ENCODE results near the gene LRRC7. TPM values are rescaled to one million over a fixed set of nuclear protein-coding genes. Genes with fewer than 3 reads are reported as not detected.

Gene LRRC7
- total RNA-seq, 1 donor from 2014 or later = 19.3 TPM

DNA sequence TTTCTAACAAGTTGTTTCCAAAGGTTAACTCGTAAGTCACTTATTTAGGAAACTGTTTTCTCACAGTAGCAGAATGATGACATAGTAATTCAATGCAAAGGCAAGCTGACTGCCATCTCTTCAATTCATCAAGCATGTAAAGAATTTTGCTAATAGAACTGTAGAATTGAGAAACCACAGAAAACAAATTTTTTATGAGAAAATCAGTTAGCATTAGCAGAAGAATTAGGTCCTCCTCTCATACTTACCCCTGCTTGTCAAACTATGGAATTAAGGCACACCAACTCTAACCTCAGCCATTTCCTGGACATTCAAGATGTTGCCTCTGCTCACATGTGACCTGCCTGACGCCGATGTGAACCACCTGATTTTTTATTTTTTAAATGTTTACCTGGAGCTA lies 522.4 kb downstream of the LRRC7 start:
- DNase-seq (ENCODE audit: low spot score) = no peak

DNA sequence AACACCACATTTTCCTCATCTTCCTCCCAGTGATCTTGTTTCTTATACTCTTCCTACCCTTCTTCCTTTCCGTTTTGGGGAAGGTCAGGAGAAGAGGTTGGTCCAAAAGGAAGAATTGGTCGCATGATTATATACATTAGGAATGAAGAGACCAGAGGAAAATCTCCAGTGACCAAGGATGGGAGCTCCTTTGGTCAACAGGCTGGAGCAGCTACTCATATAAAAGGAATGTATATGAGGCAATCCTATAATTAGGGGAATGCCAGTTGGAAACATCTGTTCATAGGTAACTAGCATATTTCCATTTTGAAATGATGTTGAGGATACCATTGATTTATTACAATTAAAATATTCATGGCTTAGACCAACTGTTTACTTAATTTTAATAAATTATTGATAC lies 523.2 kb downstream of the LRRC7 start:
- DNase-seq (ENCODE audit: low spot score) = no peak

DNA sequence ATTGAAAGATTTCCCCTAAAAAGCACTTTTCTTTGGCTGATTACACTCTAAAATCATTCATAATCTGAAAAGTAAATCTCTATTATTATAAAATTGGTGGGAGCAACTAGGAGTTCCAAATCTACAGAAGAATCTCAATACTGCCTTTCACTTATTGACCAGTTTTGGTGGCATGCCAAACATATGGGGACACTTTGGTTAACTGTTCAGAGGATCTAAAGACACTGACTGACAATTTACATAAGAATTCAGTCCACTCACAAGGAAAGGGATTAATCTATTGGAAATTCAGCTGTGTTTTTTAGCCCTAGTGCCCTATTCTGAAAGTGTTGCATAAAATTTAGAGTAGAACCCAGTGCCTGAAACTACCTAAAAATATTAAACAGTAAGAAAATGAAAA lies 524.1 kb downstream of the LRRC7 start:
- DNase-seq (ENCODE audit: low spot score) = no peak

DNA sequence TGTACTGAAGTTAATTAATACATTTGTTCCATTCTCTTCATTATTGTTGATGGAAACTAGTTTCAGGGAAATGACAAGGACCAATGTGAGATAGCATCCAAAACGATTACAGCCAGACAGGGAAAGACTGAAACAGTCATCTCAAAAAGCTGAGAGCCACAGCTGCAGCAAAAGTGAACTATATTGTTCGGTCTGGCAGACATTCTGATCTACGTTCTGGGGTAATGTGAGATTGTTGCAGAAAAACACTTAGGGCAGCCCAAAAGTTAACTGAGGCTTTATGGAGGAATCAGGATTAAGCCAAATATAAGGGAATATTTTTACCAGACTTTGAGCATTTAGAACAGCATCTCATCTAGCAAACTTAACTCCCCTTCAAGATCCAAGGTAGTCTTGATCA lies 524.8 kb downstream of the LRRC7 start:
- DNase-seq (ENCODE audit: low spot score) = no peak

DNA sequence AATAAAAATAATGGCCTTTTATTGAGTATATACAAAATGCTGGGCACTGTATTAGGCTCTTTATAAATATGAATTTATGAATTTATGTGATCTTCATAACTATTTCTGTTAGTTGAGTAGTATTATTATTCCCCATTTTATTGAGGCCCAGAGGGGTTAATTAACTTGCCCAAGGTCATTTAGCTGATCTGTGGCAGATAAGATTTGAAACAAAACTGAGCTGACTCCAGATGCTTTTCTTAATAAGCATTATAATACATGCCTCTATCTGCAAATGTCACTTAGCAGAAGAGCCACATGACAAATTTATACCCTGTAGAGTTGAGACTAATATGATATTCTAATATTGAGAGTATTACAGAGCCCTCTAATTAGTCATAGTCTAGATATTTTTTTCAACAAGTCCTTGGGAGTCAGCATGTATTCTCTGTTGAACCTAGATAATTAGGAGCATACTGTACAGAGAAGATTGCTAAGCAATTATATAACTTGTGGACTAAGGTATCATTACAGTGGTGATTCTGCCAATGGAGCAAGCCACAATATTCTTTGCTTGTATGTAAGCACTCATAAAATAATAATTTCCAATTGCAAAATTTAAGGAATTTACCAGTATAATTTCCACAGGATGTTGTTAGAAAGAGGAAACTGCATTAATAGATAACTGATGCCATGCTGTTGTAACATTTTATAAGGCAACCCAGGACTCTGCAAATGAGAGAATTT lies 525.7 kb downstream of the LRRC7 start:
- DNase-seq (ENCODE audit: low spot score) = no peak

DNA sequence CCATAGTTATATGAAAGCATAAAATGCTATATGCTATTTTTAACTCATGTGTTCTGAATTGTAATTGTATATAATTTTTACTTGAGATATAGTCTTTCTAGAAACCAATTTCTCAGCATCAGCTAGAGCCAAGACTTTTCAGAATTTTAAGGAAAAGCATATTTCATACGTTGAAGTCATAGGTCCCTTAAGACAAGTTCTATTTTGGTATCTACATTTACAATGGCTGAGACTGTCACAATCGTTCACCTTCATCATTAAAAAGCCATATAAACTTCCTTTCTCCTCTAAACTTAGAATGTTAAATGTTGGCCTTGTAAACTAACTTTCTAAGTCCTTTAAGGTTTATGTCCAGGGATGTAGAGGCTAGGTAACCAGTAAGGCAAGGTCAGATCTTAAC lies 533.5 kb downstream of the LRRC7 start:
- DNase-seq (ENCODE audit: low spot score) = no peak

DNA sequence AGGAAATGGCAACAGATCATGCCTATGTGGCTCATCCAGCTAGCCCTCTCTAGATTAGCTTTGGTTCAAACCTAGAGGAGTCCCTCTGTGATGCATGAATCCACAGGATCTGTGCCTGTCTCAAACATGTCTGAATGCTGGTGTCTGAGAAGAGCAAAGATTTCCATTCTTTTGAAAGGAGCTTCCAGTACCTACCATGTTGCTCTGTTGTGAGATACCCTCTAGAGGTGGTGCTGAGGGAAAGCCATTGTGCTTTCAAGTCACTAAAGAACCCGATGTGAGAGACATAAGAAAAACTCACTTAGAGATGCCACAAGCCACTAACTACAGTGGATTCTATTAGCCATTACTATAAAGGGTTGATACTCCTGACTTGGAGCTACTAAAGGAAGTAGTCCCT lies 534.1 kb downstream of the LRRC7 start:
- no peak for DNase-seq (ENCODE audit: low spot score)

DNA sequence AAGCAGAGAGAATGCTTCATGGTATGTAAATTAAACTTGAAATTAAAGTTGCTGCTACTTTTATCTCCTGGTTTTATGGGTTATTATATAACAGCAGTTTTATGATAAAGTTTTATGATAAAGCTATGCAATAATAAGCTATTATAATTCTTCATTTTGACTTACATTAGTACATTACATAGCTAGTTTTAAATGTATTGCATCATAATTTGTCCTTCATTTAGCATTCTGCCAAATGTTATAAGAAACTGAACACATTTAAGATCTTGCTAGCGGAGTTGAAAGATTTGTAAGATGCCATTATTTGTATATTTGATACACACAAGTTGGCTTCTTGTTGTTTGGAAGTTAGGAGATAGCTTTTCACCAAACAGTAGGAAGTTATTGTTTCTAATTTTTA lies 536.0 kb downstream of the LRRC7 start:
- no peak for DNase-seq (ENCODE audit: low spot score)

DNA sequence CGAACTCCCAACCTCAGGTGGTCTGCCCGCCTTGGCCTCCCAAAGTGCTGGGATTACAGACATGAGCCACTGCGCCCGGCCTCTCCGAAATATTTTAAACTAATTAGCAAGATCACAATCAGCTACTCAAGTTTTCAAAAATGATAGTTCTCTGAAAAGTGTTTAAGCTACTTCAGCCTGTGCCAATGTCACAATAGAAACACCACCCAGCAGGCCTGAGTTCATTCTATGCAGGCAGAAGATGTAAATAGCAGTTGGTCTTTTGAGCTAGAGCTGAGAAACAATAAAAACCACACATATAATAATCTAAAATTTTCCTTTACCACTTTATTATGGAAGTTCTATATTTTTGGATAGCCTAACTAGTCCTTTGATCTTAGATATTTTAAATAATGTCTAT lies 541.5 kb downstream of the LRRC7 start:
- DNase-seq (ENCODE audit: low spot score) = no peak

DNA sequence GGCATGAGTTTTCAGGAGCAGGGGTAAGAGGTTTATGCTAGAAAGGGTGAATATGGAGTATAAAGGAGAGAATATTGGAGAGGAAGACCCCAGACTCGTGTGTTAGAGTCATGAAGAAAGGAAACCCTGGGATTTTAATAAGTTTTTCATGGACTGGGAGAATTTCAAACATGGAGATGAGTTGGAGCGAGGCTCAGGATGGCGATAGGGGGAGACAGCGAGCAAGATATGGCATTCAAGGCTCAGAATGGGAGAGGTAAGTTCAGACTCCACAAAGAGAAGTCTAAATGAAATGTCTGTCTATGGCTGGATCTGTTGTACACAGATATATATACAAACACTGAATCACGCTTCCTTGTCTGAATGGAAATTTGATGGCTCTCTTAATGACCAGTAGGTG lies 545.1 kb downstream of the LRRC7 start:
- no peak for DNase-seq (ENCODE audit: low spot score)

DNA sequence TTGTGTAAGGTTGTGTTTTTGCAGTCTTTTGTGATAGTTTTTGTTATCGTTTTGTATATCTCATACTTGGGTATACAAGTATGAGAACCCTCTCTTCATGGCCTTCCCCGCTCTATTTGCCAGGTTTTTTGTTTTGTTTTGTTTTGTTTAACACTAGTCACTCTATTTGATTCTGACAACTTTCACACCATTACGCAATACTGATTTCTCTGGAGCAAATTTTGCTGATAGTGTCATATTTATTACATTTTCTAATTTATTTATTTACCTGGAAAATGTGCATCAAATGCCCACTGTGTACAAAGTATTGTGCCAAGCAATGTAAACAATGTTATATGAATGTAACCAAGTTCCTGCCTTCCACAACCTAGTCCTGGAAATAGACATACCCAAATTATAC lies 547.6 kb downstream of the LRRC7 start:
- DNase-seq (ENCODE audit: low spot score) = no peak

DNA sequence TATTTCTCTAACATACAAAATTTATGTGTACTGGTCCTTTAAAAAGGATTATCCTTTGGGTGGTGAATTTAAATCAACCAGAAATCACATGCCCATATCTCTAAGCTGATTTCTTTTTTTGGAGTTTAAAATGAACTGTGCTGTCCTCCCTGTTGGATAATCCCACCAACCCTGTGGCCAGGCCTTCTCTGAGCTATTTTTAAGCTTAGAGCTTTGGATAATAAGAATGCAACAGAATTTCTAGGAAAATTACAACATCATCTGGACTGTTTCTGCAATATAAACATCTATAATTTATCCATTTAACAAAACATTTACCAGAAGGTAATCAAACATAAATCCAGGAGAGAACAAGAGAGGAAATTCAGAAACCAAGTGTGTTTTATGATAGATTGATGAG lies 549.3 kb downstream of the LRRC7 start:
- peak; percentile 90 for DNase-seq (ENCODE audit: low spot score)

DNA sequence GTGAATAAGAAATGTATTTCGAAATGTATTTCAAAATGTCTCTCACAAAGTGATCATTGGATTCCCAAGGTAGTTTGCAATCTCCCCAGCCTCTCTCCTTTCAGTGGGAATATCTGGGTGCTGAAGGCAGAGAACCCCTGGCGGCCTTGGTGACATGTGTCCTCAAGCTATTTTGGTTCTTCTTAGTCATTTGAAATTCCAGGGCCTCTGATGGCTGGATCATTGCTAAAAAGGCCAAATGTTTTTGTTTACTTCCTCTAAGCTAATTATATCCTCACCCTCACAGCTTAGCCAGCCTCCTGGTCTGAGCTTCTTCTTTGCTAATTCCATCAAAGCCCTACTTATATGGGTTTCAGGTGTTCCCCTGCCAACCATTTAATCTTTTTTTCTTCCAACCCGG lies 566.4 kb downstream of the LRRC7 start:
- DNase-seq (ENCODE audit: low spot score) = no peak

DNA sequence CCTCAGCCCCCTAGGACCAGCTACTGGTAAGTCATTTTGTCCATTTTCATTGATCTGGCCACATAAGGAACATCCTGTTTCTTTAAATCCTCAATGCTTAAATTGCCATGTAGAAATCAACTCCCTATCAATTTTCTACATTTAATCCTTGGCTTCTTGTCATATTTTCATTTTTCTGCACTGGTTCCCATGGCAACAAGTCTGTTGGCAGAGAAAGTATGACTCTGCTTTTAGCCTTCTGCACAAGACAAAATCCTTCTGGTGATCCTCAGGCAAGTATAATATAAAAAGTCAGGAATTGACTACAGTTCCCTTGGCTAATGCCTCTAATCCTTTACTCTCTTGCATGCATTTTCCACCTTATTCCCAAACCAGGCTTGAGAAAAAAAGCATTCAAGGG lies 572.6 kb downstream of the LRRC7 start:
- peak; percentile 96 for DNase-seq (ENCODE audit: low spot score)

DNA sequence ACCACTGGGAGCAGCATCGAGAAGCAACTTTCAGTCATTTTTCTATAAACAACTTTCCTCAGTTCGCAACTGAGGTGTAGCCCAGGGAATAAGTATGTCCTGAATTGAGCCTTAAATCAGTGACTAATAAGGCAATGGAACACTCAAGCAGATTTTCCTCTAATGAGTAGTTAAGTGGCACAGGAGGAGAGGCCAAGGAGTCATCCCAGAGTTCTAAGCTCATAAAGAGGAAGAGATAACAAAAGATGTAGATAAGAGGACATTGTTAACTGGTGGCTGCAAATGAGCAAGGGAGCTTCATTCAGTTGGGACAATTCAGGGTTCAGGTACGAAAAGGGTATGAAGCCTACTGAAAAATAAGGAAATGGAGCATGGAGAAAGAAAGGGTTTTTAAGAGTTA lies 573.2 kb downstream of the LRRC7 start:
- DNase-seq (ENCODE audit: low spot score) = no peak

DNA sequence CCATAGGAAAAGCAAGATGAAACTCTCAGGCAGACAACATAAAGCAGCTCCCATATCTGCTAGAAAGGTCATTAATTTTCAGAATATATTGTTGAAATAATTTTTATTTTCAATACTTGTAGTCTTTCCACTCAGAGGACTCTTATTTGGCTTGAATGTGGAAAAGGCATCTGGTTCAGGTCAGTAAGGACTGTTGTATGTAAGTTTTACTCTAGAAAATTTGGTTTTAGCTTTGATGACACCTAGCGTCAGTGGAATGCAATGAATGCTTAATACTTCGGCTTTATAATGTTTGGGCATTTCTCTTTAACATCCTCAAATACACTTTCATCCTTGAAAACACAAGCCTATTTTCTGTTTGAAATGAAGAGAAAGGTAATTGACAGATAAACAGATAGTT lies 574.4 kb downstream of the LRRC7 start:
- DNase-seq (ENCODE audit: low spot score) = peak; percentile 82

DNA sequence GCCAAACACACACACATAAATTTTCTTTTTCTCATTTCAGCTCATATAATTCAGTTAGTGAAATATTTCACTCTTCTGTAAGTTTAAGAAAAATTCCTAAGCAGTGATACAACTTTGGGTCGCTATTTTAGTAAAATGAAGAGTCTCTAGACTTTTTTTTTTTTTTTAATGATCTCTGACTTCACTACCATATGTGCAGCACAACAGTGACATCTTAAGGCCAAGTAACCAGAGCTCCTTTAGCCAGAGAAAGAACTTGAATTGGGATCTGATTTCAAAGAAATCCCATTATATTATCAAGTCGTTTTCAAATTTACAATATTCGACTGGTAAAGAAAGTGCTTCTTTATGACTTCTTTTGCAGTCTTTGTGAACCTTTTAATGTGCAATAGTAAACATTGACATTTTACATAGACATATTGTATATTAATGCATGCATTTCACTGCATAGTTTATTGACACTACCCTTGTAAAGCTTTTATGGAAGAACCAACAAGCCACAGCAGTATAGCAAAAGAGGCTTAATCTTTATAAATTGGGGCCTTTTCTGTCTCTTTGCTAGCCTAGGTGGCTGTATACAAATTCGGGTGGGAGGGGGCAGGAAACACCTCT lies 575.4 kb downstream of the LRRC7 start:
- peak; percentile 72 for DNase-seq (ENCODE audit: low spot score)

DNA sequence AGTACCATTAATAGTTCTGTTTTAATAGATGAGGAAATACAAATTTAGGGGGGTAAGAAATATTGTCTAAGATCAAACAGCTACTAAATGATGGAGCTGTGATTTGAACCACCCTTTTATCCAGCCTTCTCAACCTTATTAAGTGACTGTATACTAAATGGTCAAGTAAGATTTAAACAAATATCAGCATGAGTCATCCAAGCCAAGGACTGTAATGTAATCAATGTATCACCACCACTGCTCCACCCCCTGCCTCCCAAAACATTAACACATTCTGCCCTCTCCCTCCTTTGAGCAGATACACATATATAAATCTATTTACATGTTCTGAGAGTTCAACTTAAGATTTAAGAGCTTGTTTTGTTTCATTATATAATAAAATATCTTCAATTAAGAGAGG lies 578.8 kb downstream of the LRRC7 start:
- DNase-seq (ENCODE audit: low spot score) = no peak

DNA sequence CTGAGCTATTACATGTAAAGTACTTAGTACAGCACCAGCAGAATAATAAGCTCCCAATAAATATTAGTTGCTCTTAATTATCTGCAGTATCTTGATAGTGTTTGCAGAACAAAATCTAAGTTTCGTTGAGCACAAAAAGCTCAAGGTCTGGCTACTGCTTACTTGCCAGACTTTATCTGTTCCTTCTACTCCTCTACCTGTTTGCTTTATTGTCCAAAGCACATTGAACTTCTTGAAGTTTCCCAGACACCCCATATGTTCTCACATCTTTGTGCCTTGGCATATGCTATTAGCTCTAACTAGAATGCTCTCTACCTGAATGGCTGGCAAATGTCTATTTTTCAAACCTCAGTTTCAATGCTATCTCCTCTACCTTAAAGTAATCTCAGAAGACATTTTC lies 582.7 kb downstream of the LRRC7 start:
- no peak for DNase-seq (ENCODE audit: low spot score)

DNA sequence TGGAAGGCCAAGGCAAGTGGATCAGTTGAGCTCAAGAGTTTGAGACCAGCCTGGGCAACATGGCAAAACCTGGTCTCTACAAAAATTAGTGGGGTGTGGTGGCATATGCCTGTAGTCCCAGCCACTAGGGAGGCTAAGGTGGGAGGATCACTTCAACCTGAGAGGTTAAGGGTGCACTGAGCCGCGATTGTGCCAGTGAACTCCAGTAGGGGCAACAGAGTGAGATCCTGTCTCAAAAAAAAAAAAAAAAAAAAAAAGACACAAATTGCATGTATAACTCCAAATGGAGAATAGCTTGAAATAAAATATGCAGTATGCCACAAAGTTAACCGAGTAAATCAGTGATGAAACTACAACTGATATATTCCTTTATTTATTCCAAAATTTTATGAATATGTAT lies 586.0 kb downstream of the LRRC7 start:
- no peak for DNase-seq (ENCODE audit: low spot score)

DNA sequence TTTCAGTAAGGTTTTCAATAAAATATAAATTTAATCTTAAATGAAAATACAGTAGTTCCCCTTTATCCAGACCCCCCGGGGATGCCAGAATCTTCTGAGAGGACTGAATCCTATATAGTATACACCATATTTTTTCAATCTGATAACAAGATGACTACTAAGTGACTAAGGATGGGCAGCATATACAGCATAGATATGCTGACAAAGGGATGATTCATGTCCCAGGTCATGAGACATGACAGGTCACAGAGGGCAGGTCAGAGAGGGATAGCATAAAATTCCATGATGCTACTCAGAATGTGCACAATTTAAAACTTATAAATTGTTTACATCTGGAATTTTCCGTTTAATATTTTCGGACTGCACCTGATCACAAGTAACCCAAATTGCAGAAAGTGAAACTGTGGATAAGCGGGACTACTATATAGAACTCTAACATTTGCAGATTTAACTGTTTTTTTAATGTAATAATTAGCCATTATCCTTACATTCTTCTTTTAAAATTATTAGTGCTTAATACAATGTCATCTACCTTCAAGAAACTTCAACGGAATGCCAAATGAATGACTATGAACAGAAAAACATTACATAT lies 588.9 kb downstream of the LRRC7 start:
- DNase-seq (ENCODE audit: low spot score) = no peak

DNA sequence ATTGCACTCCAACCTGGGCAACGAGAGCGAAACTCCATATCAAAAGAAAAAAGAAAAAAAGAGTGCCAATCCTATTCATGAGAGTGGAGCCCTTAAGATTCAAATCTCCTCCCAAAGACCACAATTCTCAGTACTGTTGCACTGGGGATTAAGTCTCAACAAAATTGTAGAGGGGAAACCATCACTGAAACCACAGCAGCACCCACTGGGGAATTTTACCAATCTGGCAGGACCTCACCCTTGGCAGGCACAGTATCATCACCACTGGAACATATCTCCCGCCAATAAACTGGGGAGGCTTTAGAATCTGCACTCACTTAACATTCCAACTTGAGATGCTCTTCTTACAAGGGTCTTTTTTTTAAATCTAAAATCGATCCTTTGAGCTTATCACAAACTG lies 596.6 kb downstream of the LRRC7 start:
- no peak for DNase-seq (ENCODE audit: low spot score)

DNA sequence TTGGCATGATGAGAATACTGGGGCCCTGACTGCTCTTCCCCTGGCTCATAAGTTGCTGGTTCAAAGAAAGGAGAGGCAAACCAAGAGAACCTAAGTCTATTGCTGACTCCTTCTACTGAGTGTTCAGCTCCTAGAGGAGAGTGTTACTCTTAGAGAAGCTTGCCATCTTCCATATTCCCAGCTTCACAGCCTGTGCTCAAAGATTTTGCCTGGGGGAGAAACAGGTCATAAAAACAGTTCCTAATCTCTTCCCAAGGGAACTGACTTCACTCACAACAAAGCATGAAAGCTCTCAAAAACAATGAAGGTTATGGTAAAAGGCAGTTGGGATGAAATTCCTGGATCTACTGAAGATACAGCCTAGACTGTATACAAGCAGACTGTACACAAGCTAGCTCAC lies 600.6 kb downstream of the LRRC7 start:
- DNase-seq (ENCODE audit: low spot score) = no peak

Data from umbilical cord (tissue), 2 donors.